Cardiac fibroblast (primary cell): ENCODE data around the gene SHBG.
A peak's percentile ranks its signal among the peaks of the same experiment; 100 is the strongest.

Source experiments
- DNase-seq, 2 donors: peaks; one replicate each; pipeline versions ENCODE4 v3.0.0 to v3.0.0-alpha.2; 2010; ENCODE audit warnings: low read depth in 2 of 2
- H3K4me3 ChIP-seq, 2 donors: replicated peaks in 1 of 2; 1 replicate in 1 of 2; 2 replicates in 1 of 2; pipeline ENCODE4 v1.5.1; 2011; ENCODE audit warnings: low read depth in 2 of 2, low read length in 2 of 2, mild to moderate bottlenecking in 2 of 2, moderate library complexity in 1 of 2
- TF ChIP-seq, protein P1 (sequence below): IDR thresholded peaks from one replicate; pipeline ENCODE4 v1.5.1; 2011; ENCODE audit warnings: low read depth, mild to moderate bottlenecking, low read length, inconsistent platforms

SHBG gene

DNA sequence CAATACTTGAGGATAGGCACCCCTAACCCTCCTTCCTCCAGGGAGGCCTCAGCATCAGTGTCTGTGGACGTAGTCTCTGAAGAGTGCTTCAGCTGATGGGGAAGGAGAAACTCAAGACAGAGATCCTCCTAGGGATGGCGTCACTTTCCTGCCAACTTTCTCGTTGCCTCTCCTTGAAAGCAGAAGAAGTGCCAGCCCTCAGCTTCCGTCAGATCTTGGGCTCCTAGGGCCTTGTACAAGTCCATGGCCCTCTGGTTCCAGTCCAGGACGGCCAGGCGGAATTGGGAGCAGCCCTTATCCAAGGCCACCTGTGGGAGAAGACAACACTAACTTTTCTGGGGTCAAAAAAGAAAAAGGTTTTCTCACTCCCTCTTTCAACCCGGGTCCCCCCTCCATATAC is 3.6 kb upstream of the SHBG start:
- peak overlapping the region in 1 of 2 donors; percentile 81 for H3K4me3 ChIP-seq

DNA sequence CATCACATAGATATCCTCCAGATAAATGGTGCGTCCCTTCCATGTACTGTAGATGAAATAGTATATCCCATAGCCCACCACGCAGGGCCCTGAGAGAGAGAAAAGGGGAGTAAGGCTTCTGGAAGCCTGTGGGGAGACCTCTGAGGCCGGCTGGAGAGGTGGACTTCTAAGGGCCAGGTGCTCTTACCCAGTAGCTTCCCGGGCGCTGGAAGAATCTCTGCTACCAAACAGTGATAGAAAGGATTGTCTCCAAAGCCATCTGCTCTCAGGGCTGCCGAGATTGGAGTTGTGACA is 3.0 kb upstream of the SHBG start:
- TF ChIP-seq, protein P1, sequence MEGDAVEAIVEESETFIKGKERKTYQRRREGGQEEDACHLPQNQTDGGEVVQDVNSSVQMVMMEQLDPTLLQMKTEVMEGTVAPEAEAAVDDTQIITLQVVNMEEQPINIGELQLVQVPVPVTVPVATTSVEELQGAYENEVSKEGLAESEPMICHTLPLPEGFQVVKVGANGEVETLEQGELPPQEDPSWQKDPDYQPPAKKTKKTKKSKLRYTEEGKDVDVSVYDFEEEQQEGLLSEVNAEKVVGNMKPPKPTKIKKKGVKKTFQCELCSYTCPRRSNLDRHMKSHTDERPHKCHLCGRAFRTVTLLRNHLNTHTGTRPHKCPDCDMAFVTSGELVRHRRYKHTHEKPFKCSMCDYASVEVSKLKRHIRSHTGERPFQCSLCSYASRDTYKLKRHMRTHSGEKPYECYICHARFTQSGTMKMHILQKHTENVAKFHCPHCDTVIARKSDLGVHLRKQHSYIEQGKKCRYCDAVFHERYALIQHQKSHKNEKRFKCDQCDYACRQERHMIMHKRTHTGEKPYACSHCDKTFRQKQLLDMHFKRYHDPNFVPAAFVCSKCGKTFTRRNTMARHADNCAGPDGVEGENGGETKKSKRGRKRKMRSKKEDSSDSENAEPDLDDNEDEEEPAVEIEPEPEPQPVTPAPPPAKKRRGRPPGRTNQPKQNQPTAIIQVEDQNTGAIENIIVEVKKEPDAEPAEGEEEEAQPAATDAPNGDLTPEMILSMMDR, result no peak
- H3K4me3 ChIP-seq, result peak overlapping the region; percentile 81 to 84
- no peak for DNase-seq

More for the DNA sequence above, 3.6 kb upstream of the SHBG start:
- no peak for DNase-seq
- TF ChIP-seq, protein P1, result no peak

DNA sequence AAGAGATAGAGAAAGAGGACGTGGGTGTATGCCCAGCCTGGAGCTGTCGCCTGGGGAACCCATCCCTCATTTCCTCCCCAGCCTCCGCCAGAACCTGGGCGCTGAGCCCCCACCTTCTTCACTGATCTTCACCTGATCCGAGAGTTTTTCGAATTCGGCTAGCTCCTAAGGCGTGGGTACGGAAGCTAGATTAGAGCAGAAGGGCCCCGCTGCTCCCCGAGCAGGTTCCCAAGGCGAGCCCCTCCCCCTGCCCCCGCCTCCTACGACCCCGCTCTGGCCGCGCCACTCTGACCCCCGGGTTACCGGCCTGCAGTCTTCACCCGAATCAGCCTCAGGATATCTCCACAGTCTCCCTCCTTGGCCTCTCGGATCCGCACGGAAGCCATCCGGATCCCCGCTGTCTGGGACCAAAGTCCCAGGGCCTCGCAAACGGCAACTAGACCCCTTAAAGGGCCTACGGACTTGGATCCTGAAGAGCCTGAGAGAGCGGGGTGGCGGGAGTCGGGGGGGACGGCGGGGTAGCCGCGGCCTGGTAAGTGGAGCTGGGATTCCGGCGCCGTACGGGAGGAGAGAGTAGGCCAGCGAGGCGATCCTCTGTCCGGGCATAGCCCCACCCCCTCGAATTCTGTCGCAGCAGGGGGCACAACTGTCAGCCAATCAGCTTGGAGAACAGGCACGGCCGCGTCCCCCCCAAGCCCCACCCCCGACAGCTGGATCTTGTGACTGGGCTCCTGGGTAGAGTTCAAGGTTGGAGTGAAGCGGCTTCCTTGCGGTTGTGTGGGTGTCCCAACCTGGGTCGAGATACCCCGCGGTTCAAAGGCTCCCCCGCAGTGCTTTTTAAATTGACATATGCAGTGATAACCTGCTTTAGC is 2.4 kb upstream of the SHBG start, which contains the start of gene SAT2:
Gene SAT2 (minus strand): TSS at position 572 of the 872 bp plus-strand sequence. CDS start 186 bp downstream, at position 386.
- DNase-seq, result peak; percentile 96 to 97
- peak within 1 kb of the TSS; percentile 81 to 84 for H3K4me3 ChIP-seq
- TF ChIP-seq, protein P1, result no peak

DNA sequence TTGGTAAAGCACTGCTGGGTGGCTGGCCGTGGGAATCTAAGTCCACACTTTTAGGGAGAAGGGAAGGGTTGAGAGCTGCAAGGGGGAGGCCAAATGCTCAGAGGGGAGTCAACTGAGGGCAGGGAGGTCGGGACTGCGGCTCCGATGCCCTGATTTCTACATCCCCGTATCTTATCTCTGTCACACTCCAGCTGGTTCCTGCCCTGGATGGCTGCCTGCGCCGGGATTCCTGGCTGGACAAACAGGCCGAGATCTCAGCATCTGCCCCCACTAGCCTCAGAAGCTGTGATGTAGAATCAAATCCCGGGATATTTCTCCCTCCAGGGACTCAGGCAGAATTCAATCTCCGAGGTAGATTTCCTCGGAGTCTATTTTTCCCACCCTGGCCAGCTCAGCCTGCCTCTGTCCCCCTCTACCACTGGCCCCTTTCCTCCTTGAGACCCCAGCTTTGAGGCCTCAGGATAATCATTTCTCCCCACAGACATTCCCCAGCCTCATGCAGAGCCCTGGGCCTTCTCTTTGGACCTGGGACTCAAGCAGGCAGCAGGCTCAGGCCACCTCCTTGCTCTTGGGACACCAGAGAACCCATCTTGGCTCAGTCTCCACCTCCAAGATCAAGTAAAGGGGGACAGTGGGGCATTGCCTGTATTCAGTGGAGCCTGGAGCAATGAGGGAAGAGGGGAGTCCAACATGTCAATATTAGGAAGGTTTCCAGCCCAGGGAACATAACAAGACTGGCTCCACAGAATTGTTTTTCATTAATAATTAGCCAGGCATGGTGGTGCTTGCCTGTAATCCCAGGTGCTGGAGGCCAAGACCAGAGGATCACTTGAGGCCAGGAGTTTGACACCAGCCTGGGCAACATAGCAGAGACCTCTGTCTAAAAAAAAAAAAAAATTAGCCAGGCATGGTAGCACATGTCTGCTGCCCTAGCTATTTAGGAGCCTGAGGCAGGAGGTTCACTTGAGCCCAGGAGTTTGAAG is 1.8 kb downstream of the SHBG start:
- TF ChIP-seq, protein P1, result no peak
- no peak for DNase-seq
- no peak overlapping the region for H3K4me3 ChIP-seq

DNA sequence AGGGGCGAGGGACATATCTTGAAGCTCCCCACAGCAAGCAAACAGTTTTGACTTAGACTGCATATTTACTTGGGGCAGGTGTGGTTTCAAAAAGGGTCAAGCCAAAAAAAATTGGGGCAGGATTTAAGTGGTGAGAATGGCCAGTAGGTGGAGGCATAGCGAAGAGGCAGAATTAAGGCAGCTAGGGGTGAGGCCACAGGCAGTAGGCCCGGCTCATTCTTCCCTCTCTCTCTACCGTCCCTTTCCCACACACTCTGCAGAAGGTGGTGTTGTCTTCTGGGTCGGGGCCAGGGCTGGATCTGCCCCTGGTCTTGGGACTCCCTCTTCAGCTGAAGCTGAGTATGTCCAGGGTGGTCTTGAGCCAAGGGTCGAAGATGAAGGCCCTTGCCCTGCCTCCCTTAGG is 2.6 kb downstream of the SHBG start:
- peak; percentile 75 to 76 for DNase-seq
- TF ChIP-seq, protein P1, result peak; percentile 64
- H3K4me3 ChIP-seq, result no peak overlapping the region

DNA sequence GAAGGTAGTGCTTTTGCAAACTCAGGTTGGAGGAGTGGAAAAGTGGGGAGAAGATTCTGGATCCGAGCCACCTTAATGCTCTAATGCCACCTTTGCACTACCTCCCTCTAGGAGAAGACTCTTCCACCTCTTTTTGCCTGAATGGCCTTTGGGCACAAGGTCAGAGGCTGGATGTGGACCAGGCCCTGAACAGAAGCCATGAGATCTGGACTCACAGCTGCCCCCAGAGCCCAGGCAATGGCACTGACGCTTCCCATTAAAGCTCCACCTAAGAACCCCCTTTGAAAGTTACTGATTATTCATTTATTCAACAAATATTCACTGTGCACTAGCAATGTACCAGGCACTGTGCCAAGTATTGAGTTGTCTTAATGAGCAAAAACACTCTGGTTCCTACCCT is 3.2 kb downstream of the SHBG start:
- TF ChIP-seq, protein P1, result no peak
- DNase-seq, result no peak
- no peak overlapping the region for H3K4me3 ChIP-seq
